ENCODE data around the gene MTMR3.

GRCh38 chr22:29839039-29839438 is 43.9 kb upstream of the MTMR3 start:
- no peak for TF ChIP-seq CTCF (IDR thresholded peaks at IDR 0.05)
- no peak for TF ChIP-seq POLR2A (IDR thresholded peaks at IDR 0.05)
